OCI-LY1 (cell line): ENCODE measurements around the gene TRIM10.

Source experiments
- H2AFZ ChIP-seq: fragments of 200-600 bp; sonication (generic), shearing (Covaris generic); 2 replicates; pipeline ENCODE4 v1.6.0; 2014; ENCODE audit warnings: antibody characterized with exemption, mild to moderate bottlenecking, low read length
- H3F3A ChIP-seq: fragments of 200-600 bp; sonication (generic), shearing (Covaris generic); 2 replicates; pipeline ENCODE4 v1.6.0; 2014; ENCODE audit warnings: mild to moderate bottlenecking, antibody characterized with exemption, low read length, moderate library complexity; ENCODE audit not compliant: insufficient read depth
- H3K27ac ChIP-seq: fragments of 200-600 bp; sonication (generic); 2 replicates; pipeline ENCODE4 v1.5.1; 2014; ENCODE audit warnings: low read length, mixed run types, mild to moderate bottlenecking, low read depth; ENCODE audit not compliant: poor library complexity, severe bottlenecking
- H3K27me3 ChIP-seq: fragments of 200-600 bp; sonication (generic); 2 replicates; pipeline ENCODE4 v1.6.0; 2014; ENCODE audit warnings: antibody characterized with exemption, mild to moderate bottlenecking, low read length, moderate library complexity; ENCODE audit not compliant: insufficient read depth
- H3K36me3 ChIP-seq: fragments of 200-600 bp; sonication (generic); 2 replicates; pipeline ENCODE4 v1.6.1; 2014; ENCODE audit warnings: mild to moderate bottlenecking, antibody characterized with exemption, low read length, moderate library complexity, mixed read lengths; ENCODE audit not compliant: insufficient read depth
- H3K4me1 ChIP-seq: fragments of 200-600 bp; sonication (generic); 2 replicates; pipeline ENCODE4 v1.5.1; 2014; ENCODE audit warnings: mild to moderate bottlenecking, low read length, moderate library complexity; ENCODE audit not compliant: insufficient read depth, severe bottlenecking
- H3K4me2 ChIP-seq: fragments of 200-600 bp; sonication (generic), shearing (Covaris generic); 2 replicates; pipeline ENCODE4 v1.6.1; 2014; ENCODE audit warnings: low read length
- H3K4me3 ChIP-seq: fragments of 200-600 bp; sonication (generic); 2 replicates; pipeline ENCODE4 v1.5.1; 2014; ENCODE audit warnings: low read length, low read depth, mild to moderate bottlenecking, mixed read lengths; ENCODE audit not compliant: poor library complexity, severe bottlenecking
- H3K79me2 ChIP-seq: fragments of 200-600 bp; shearing (Covaris generic); 2 replicates; pipeline ENCODE4 v1.6.1; 2016; ENCODE audit warnings: mixed run types, low read length, mixed read lengths; ENCODE audit not compliant: insufficient read depth
- H3K9ac ChIP-seq: fragments of 200-600 bp; sonication (generic), shearing (Covaris generic); 2 replicates; pipeline ENCODE4 v1.6.1; 2014; ENCODE audit warnings: mild to moderate bottlenecking, low read length, mixed read lengths
- H3K9me2 ChIP-seq: fragments of 200-600 bp; sonication (generic), shearing (Covaris generic); 2 replicates; pipeline ENCODE4 v1.6.1; 2014; ENCODE audit warnings: low read depth, mild to moderate bottlenecking, low read length, mixed read lengths
- H3K9me3 ChIP-seq: fragments of 200-600 bp; shearing (Covaris generic); 2 replicates; pipeline ENCODE4 v1.6.1; 2014; ENCODE audit warnings: low read length, mixed read lengths
- H4K20me1 ChIP-seq: fragments of 200-600 bp; sonication (generic), shearing (Covaris generic); 2 replicates; pipeline ENCODE4 v1.6.0; 2016; ENCODE audit warnings: mild to moderate bottlenecking, low read length; ENCODE audit not compliant: insufficient read depth
- EZH2 ChIP-seq: fragments of 200-600 bp; sonication (generic), shearing (Covaris generic); IDR thresholded peaks from 2 replicates; pipeline ENCODE4 v1.8.0; 2017; ENCODE audit warnings: borderline replicate concordance, mixed run types, mild to moderate bottlenecking, antibody characterized with exemption, low read length, moderate library complexity, mixed read lengths
- TF ChIP-seq, protein P1 (sequence below): fragments of 200-600 bp; sonication (generic), shearing (Covaris generic); IDR thresholded peaks from 2 replicates; pipeline ENCODE4 v1.5.1; 2017; ENCODE audit warnings: mild to moderate bottlenecking, antibody characterized with exemption, low read length, moderate library complexity, mixed read lengths

TRIM10 gene

DNA sequence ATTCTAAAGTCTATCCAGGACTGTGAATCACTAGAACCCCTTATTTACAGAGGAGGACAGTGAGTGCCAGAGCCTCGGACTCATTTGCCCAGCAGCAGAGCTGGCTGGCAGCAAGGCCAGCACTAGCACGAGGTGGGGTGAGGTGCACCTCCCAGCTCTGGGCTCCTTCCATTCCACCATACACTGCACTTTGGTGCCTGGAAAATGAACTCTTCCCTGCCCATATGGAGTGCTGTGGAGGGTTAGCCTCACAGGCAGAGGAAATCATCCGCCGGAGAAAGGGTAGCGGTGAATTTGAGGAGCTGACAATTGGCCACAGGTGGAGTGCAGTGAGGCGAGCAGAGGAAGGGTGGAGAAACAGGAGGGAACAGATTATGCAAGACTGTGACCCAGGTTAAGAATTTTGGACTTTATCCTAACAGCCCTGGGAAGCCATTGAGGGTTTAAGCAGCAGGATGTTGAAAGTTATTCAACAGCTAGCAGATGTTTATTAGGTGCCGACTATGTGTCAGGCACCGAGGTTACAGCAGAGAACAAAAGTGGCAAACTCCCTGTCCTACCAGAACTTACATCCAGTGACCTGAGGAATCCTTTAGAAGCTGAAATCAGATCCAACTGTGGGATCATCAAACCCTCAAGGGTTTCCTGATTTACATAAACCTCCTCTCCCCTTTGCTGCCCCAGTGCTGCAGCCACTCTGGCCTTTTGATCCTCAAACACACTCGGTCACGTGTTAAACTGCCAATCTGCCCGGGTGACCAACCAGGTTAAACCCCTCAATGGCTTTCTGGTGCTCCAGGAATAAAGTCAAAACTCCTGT lies 46.0 kb upstream of the TRIM10 start:
- H3K9me3 ChIP-seq = no peaks in the 10 kb centered on the region
- no peaks in the 10 kb centered on the region for H3K27me3 ChIP-seq
- no peaks in the 10 kb centered on the region for H4K20me1 ChIP-seq
- no peak overlapping the region for H2AFZ ChIP-seq
- H3K79me2 ChIP-seq = peaks cover 70% of the 10 kb centered on the region
- H3K36me3 ChIP-seq = peaks cover 26% of the 10 kb centered on the region; the same call in 1 of the 2 replicates
- H3F3A ChIP-seq = no peaks in the 10 kb centered on the region
- TF ChIP-seq, protein P1, sequence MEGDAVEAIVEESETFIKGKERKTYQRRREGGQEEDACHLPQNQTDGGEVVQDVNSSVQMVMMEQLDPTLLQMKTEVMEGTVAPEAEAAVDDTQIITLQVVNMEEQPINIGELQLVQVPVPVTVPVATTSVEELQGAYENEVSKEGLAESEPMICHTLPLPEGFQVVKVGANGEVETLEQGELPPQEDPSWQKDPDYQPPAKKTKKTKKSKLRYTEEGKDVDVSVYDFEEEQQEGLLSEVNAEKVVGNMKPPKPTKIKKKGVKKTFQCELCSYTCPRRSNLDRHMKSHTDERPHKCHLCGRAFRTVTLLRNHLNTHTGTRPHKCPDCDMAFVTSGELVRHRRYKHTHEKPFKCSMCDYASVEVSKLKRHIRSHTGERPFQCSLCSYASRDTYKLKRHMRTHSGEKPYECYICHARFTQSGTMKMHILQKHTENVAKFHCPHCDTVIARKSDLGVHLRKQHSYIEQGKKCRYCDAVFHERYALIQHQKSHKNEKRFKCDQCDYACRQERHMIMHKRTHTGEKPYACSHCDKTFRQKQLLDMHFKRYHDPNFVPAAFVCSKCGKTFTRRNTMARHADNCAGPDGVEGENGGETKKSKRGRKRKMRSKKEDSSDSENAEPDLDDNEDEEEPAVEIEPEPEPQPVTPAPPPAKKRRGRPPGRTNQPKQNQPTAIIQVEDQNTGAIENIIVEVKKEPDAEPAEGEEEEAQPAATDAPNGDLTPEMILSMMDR = no peak
- TF ChIP-seq EZH2 = no peak
- peak overlapping the region; percentile 10; the same call in 1 of the 2 replicates for H3K9ac ChIP-seq
- H3K4me2 ChIP-seq = peak overlapping the region; percentile 57
- H3K27ac ChIP-seq = peak overlapping the region; percentile 13
- peak overlapping the region; percentile 24 for H3K4me3 ChIP-seq
- H3K9me2 ChIP-seq = no peaks in the 10 kb centered on the region
- peaks cover 64% of the 10 kb centered on the region for H3K4me1 ChIP-seq

GRCh38 chr6:30206152-30206551 lies 45.1 kb upstream of the TRIM10 start:
- Histone ChIP-seq H3K9ac (no peak overlapping the region), H3K4me3 (no peak overlapping the region), H3K27me3 (no peaks in the 10 kb centered on the region), H3K9me3 (no peaks in the 10 kb centered on the region), H2AFZ (no peak overlapping the region), H3K79me2 (peaks cover 61% of the 10 kb centered on the region), H3K9me2 (no peaks in the 10 kb centered on the region), H4K20me1 (no peaks in the 10 kb centered on the region), H3K4me1 (peaks cover 64% of the 10 kb centered on the region), H3K4me2 (no peak overlapping the region; the same call in 1 of the 2 replicates), H3K36me3 (peaks cover 32% of the 10 kb centered on the region; the same call in 1 of the 2 replicates), H3F3A (no peaks in the 10 kb centered on the region), H3K27ac (peak overlapping the region; percentile 13)
- TF ChIP-seq, protein P1 = no peak
- TF ChIP-seq EZH2 = no peak

DNA sequence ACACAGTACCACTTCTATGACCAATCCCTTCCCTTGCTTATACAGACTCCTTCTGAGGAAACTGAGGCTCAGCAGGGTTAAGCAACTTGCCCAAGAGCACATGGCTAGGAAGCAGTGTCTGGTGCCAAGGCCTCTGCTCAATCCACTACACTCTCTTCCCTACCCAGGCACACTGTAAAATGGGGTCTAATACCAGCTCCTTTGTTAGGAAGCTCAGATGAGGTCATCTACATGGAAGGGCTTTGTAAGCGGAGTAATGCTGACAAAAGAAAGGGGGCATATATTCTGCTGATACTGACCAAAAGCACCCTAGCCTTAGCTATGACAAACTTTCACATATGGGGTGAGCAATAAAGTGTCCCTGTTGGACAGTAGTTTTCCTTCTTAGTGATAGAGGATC lies 43.1 kb upstream of the TRIM10 start:
- Histone ChIP-seq H4K20me1 (no peaks in the 10 kb centered on the region), H2AFZ (no peak overlapping the region), H3K36me3 (peaks cover 44% of the 10 kb centered on the region), H3K9me3 (no peaks in the 10 kb centered on the region), H3K4me2 (no peak overlapping the region), H3K4me3 (no peak overlapping the region), H3F3A (no peaks in the 10 kb centered on the region), H3K9ac (no peak overlapping the region), H3K79me2 (peaks cover 46% of the 10 kb centered on the region), H3K9me2 (no peaks in the 10 kb centered on the region), H3K27me3 (no peaks in the 10 kb centered on the region), H3K4me1 (peaks cover 59% of the 10 kb centered on the region), H3K27ac (no peak overlapping the region)
- no peak for TF ChIP-seq EZH2
- TF ChIP-seq, protein P1 = no peak
